Activated CD8-positive, alpha-beta T cell treated with anti-CD3 and anti-CD28 coated beads for 36 hours (primary cell): ENCODE results near the gene IRGC. TPM values are rescaled to one million over a fixed set of nuclear protein-coding genes. Genes with fewer than 3 reads are reported as not detected.

Source experiments
- ATAC-seq: fragments of 200-7000 bp; cut with Tn5 transposase; one replicate; pipeline ENCODE4 v1.10.0; 2021; ENCODE audit warnings: mild to moderate bottlenecking, moderate library complexity
- CTCF ChIA-PET: fragments of 350-600 bp; sonication (Branson Sonifier 250); formaldehyde crosslinking; loops from one replicate; lab custom pipeline; 2021; ENCODE audit warnings: antibody characterized with exemption; lab: Charles Lee
- POLR2A ChIA-PET: fragments of 350-600 bp; sonication (Branson Sonifier 250); formaldehyde crosslinking; loops from one replicate; lab custom pipeline; 2021; ENCODE audit warnings: antibody characterized with exemption; lab: Charles Lee
- DNase-seq: peaks from one replicate; pipeline ENCODE4 v3.0.0-alpha.2; 2020
- H3K27ac Mint-ChIP-seq: one replicate; pipeline ENCODE4 v1.8.0; 2021; ENCODE audit warnings: mild to moderate bottlenecking, mixed read lengths
- H3K27me3 Mint-ChIP-seq: one replicate; pipeline ENCODE4 v1.8.0; 2021; ENCODE audit warnings: mixed read lengths
- H3K36me3 Mint-ChIP-seq: one replicate; pipeline ENCODE4 v1.8.0; 2021; ENCODE audit warnings: low read depth, mixed read lengths
- H3K4me1 Mint-ChIP-seq: one replicate; pipeline ENCODE4 v1.8.0; 2021; ENCODE audit warnings: low read depth, mixed read lengths
- H3K4me3 Mint-ChIP-seq: one replicate; pipeline ENCODE4 v1.8.0; 2021; ENCODE audit warnings: mild to moderate bottlenecking, moderate library complexity, mixed read lengths
- H3K9me3 Mint-ChIP-seq: one replicate; pipeline ENCODE4 v1.8.0; 2021; ENCODE audit warnings: mixed read lengths
- intact Hi-C: fragments of 100-400 bp; cut with micrococcal nuclease; formaldehyde crosslinking; loops from one replicate; pipeline ENCODE4 v1.10.0; 2022
- total RNA-seq, 2 experiments: library from RNA; stranded (reverse); gene quantifications; one replicate each; pipeline ENCODE4 v1.2.3, GENCODE V29; 2021
- TF ChIP-seq, protein P1 (sequence below): fragments of 200-600 bp; IDR thresholded peaks from one replicate; pipeline ENCODE4 v1.8.0; 2022; ENCODE audit warnings: antibody characterized with exemption, mild to moderate bottlenecking

Gene IRGC
- total RNA-seq, 2 experiments from 2014 or later: not detected

DNA sequence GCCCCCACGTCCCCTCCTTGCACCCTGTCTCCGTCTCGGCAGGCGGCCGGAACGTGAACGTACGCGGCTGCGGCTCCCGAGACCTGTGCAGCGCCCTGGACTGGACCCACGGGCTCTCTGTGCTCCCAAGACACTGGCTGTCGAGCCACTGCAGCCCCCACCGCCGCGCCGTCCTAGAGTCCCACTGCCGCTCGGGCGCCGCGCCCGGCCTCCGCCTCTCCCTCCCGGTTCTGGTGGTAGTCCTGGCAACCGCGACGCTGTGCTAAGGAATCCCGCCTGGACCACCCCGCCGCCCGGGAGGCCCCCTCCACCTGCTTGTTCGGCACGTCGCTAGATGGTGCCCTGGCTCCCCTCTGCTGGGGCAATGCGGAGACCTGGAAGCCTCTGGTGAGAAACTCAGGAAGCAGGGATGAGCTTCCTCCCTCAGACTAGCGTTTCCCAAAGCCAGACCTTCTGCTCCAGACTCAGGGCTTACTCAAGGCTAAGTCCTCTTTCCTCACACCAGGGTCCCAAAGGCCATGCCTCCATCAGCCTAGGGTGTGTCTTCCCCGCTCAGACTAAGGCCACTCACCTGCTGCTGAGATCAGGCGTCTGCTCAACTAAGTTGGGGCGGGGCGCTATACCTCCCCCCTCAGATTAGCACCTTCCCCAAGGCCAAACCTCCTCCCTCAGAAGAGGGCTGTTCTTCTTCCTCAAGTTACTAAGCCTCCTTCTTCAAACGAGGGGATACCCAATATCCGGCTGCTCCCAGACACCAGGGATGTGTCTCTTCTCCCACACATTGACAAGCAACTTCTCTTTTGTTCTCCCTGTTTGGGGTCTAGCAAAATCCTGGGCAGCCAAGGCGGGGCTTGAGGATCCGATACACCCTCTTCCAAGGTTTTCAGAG is 16.1 kb upstream of the IRGC start:
- peak overlapping the region; percentile 1 for H3K4me3 Mint-ChIP-seq
- intact Hi-C loops: no loop called here
- peaks cover 4% of the 10 kb centered on the region for H3K9me3 Mint-ChIP-seq
- ATAC-seq: no peak
- peaks cover 19% of the 10 kb centered on the region for H3K4me1 Mint-ChIP-seq
- H3K27me3 Mint-ChIP-seq: peaks cover 27% of the 10 kb centered on the region
- peak overlapping the region; percentile 92 for H3K27ac Mint-ChIP-seq
- H3K36me3 Mint-ChIP-seq: no peaks in the 10 kb centered on the region
- DNase-seq: peak; percentile 28
- TF ChIP-seq, protein P1, sequence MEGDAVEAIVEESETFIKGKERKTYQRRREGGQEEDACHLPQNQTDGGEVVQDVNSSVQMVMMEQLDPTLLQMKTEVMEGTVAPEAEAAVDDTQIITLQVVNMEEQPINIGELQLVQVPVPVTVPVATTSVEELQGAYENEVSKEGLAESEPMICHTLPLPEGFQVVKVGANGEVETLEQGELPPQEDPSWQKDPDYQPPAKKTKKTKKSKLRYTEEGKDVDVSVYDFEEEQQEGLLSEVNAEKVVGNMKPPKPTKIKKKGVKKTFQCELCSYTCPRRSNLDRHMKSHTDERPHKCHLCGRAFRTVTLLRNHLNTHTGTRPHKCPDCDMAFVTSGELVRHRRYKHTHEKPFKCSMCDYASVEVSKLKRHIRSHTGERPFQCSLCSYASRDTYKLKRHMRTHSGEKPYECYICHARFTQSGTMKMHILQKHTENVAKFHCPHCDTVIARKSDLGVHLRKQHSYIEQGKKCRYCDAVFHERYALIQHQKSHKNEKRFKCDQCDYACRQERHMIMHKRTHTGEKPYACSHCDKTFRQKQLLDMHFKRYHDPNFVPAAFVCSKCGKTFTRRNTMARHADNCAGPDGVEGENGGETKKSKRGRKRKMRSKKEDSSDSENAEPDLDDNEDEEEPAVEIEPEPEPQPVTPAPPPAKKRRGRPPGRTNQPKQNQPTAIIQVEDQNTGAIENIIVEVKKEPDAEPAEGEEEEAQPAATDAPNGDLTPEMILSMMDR: no peak
- ChIA-PET POLR2A (no interaction called here), CTCF (interaction anchor here (0.7 to 1.1 kb wide), 3 partner anchors 22 to 31 kb away, joined by 3 to 5 read pairs (median 5); partner anchors contain the start of gene PLAUR)

DNA sequence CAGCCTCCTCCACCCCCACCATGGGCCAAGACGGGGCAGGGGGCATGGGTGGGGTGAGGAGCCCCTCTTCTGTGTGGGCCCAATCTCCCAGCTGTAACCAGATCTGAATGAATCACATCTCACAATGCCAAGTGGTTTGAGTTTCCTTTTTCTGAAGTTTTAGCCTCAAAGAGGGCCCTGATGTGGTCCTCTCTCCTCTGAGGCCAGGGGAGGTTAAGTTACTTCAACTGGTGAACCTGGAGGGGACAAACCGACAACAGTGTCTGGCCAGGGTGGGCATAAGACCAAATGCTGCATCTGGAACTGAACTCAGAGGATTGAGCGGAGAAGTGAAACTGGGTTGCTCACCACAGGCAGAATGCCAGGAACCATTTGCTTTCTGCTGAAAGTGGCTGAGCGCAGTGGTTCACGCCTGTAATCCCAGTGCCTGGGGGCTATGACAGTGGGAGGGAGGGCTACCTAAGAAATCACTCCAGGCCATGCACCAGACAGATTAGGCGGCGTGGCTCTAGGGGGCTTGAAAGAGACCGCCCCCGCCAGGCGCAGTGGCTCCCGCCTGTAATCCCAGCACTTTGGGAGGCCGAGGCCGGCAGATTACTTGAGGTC is 15.4 kb upstream of the IRGC start:
- POLR2A ChIA-PET: interaction anchor here (1.0 kb wide), 1 partner anchor 59 kb away, joined by 3 read pairs; no protein-coding TSS in a partner anchor
- Mint-ChIP-seq H3K27me3 (peaks cover 27% of the 10 kb centered on the region), H3K27ac (peak overlapping the region; percentile 92), H3K4me1 (peaks cover 19% of the 10 kb centered on the region), H3K4me3 (peak overlapping the region; percentile 70), H3K9me3 (peaks cover 4% of the 10 kb centered on the region), H3K36me3 (no peaks in the 10 kb centered on the region)
- TF ChIP-seq, protein P1: no peak
- DNase-seq (peak; percentile 20), ATAC-seq (peak; percentile 15)
- CTCF ChIA-PET: interaction anchor here (0.7 kb wide), 1 partner anchor 31 kb away, joined by 5 read pairs; the partner anchor contains the start of gene PLAUR
- intact Hi-C loops: no loop called here

DNA sequence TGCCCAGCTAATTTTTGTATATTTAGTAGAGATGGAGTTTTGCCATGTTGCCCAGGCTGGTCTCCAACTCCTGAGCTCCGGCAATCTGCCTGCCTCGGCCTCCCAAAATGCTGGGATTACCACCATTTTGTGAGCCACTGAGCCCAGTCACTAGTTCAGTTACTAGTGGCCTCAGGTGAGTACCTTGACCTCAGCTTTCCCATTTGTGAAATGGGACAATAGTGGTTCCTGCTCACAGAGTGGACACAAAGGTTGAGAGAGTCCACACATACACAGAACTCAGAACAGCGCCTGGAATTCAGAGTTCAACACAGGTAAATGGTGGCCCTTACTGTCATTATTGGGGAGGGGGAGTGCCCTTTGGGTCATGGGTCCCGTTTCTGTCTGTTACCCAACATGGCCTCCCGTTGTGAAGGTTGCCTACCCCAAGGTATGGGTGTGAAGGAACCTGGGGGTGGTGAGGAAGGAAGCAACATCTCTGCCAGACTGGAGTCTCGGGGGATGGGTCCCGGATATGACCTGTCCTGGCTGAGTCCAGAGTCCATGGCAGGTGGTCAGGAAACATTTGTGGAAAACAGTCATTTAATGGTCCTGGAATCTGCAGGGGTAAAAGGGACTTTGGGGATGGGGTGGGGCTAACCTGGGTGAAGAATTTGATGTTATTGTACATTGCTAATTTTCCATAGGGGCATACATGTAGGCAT is 11.7 kb upstream of the IRGC start:
- H3K27me3 Mint-ChIP-seq: peaks cover 11% of the 10 kb centered on the region
- H3K4me3 Mint-ChIP-seq: no peak overlapping the region
- intact Hi-C loops: no loop called here
- H3K4me1 Mint-ChIP-seq: peaks cover 19% of the 10 kb centered on the region
- ATAC-seq (no peak), DNase-seq (no peak)
- CTCF ChIA-PET: no interaction called here
- H3K27ac Mint-ChIP-seq: no peak overlapping the region
- POLR2A ChIA-PET: interaction anchor here (0.6 kb wide), 1 partner anchor 11 kb away, joined by 3 read pairs; no protein-coding TSS in a partner anchor
- no peaks in the 10 kb centered on the region for H3K36me3 Mint-ChIP-seq
- TF ChIP-seq, protein P1: no peak
- H3K9me3 Mint-ChIP-seq: peaks cover 6% of the 10 kb centered on the region

DNA sequence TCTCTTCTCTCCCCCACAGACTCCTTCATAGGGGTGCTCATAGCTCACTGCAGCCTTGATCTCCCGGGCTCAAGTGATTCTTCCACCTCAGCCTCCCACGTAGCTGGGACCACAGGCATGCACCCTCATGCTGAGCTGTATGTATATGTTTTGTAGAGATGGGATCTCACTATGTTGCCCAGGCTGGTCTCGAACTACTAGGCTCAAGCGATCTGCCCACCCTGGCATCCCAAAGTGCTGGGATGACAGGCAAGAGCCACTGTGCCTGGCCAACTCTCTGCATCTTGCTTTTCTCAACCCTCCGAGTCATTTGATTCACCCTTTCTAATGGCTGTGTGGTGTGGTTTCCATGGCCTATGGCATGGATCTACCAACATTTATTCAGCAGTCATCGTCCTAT is 10.1 kb upstream of the IRGC start:
- ChIA-PET CTCF (no interaction called here), POLR2A (no interaction called here)
- no peak for DNase-seq
- peaks cover 7% of the 10 kb centered on the region for H3K9me3 Mint-ChIP-seq
- no peaks in the 10 kb centered on the region for H3K36me3 Mint-ChIP-seq
- no peak overlapping the region for H3K27ac Mint-ChIP-seq
- peaks cover 7% of the 10 kb centered on the region for H3K4me1 Mint-ChIP-seq
- intact Hi-C loops: no loop called here
- no peak for ATAC-seq
- no peak overlapping the region for H3K4me3 Mint-ChIP-seq
- TF ChIP-seq, protein P1: no peak
- peaks cover 5% of the 10 kb centered on the region for H3K27me3 Mint-ChIP-seq
